Measurements from ENCODE around the gene BBS5.
"Not testable (repeated sequence)": the region's sequence is repeated elsewhere in the genome, so short reads cannot be mapped to it uniquely, and the experiment has no call there.

The BBS5 gene

GRCh38 chr2:169479257-169480078, at the start of gene BBS5:
BBS5 (plus strand) TSS chr2:169479494; CDS start chr2:169479554, 60 bp downstream.
- DNase-seq (ENCODE audit: low spot score) (peak; percentile 70), ATAC-seq (ENCODE audit: low read depth) (peak; percentile 90)
- peaks cover 1% of the 10 kb centered on the region; the same call in 1 of the 2 replicates for H3K36me3 ChIP-seq (ENCODE audit: low read depth)
- H3K4me1 ChIP-seq (ENCODE audit: insufficient read depth, poor library complexity, severe bottlenecking), result peaks cover 3% of the 10 kb centered on the region
- TF ChIP-seq CTCF (IDR thresholded peaks at IDR 0.05; ENCODE audit: poor library complexity, severe bottlenecking), result peak; percentile 70
- H3K27me3 ChIP-seq (ENCODE audit: insufficient read depth, poor library complexity, severe bottlenecking), result no peaks in the 10 kb centered on the region
- no peak within 1 kb of the TSS for H3K27ac ChIP-seq (ENCODE audit: poor library complexity, severe bottlenecking)
- peak within 1 kb of the TSS; percentile 47 for H3K4me3 ChIP-seq (ENCODE audit: severe bottlenecking)
- no peaks in the 10 kb centered on the region for H3K9me3 ChIP-seq (ENCODE audit: severe bottlenecking)

DNA sequence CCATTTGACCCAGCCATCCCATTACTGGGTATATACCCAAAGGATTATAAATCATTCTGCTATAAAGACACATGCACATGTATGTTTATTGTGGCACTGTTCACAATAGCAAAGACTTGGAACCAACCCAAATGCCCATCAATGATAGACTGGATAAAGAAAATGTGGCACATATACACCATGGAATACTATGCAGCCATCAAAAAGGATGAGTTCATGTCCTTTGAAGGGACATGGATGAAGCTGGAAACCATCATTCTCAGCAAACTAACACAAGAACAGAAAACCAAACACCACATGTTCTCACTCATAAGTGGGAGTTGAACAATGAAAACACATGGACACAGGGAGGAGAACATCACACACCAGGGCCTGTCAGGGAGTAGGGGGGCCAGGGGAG, 47.5 kb upstream of the BBS5 start:
- not testable (repeated sequence) for H3K4me3 ChIP-seq (ENCODE audit: severe bottlenecking); ATAC-seq (ENCODE audit: low read depth); H3K4me1 ChIP-seq (ENCODE audit: insufficient read depth, poor library complexity, severe bottlenecking); H3K27ac ChIP-seq (ENCODE audit: poor library complexity, severe bottlenecking); H3K36me3 ChIP-seq (ENCODE audit: low read depth); DNase-seq (ENCODE audit: low spot score); H3K9me3 ChIP-seq (ENCODE audit: severe bottlenecking)
- H3K27me3 ChIP-seq (ENCODE audit: insufficient read depth, poor library complexity, severe bottlenecking), result peaks cover 11% of the 10 kb centered on the region

DNA sequence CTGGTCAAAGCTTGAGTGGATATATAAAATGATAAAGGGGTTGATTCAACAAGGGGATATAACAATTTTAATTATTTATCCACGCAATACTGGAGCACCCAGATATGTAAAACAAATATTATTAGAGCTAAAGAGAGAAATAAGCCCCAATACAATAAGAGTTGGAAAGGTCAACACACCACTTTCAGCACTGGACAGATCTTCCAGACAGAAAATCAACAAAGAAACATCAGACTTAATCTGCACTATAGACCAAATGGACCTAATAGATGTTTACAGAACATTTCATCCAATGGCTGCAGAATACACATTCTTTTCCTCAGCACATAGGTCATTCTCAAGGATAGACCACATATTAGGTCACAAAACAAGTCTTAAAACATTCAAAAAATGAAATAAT, 45.1 kb upstream of the BBS5 start:
- ATAC-seq (ENCODE audit: low read depth); H3K9me3 ChIP-seq (ENCODE audit: severe bottlenecking); H3K27ac ChIP-seq (ENCODE audit: poor library complexity, severe bottlenecking); H3K27me3 ChIP-seq (ENCODE audit: insufficient read depth, poor library complexity, severe bottlenecking); H3K36me3 ChIP-seq (ENCODE audit: low read depth); H3K4me1 ChIP-seq (ENCODE audit: insufficient read depth, poor library complexity, severe bottlenecking); H3K4me3 ChIP-seq (ENCODE audit: severe bottlenecking); DNase-seq (ENCODE audit: low spot score): not testable (repeated sequence)

DNA sequence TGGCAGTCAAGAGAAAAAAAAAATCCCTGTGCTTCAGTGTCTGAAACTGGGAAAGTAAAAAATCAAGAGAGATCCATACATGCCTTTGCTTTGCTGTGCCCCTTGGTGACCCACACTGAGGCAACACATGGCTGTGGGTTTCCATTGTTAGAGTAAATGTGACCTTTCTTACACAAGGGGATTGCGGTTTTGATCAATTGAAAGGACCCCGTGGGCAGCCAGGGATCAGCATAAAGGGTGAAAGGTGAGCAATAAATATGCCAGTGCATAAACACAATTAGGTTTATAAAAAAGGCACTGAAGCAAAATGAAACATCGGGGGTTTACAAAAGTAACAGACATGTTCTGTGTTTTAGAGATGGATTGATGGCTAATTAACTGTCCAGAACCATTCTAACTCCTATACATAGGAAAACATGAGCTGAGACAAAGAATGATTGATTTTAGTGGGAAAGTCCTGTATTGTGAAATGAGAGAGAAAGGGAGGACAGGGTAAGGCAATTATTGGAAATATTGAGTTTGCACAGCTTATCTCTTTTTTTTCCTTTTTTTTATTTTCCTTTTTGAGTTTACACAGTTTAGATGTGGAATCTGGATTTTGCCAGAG, 40.7 kb upstream of the BBS5 start:
- no peak for ATAC-seq (ENCODE audit: low read depth)
- Histone ChIP-seq H3K4me3 (ENCODE audit: severe bottlenecking) (no peak overlapping the region), H3K36me3 (ENCODE audit: low read depth) (no peaks in the 10 kb centered on the region), H3K9me3 (ENCODE audit: severe bottlenecking) (no peaks in the 10 kb centered on the region), H3K4me1 (ENCODE audit: insufficient read depth, poor library complexity, severe bottlenecking) (no peaks in the 10 kb centered on the region), H3K27me3 (ENCODE audit: insufficient read depth, poor library complexity, severe bottlenecking) (peaks cover 5% of the 10 kb centered on the region), H3K27ac (ENCODE audit: poor library complexity, severe bottlenecking) (no peak overlapping the region)
- DNase-seq (ENCODE audit: low spot score), result no peak
- no peak for TF ChIP-seq CTCF (IDR thresholded peaks at IDR 0.05; ENCODE audit: poor library complexity, severe bottlenecking)

- Histone ChIP-seq H3K4me1 (ENCODE audit: insufficient read depth, poor library complexity, severe bottlenecking) (no peaks in the 10 kb centered on the region), H3K4me3 (ENCODE audit: severe bottlenecking) (no peak overlapping the region), H3K27ac (ENCODE audit: poor library complexity, severe bottlenecking) (no peak overlapping the region), H3K36me3 (ENCODE audit: low read depth) (no peaks in the 10 kb centered on the region), H3K9me3 (ENCODE audit: severe bottlenecking) (no peaks in the 10 kb centered on the region), H3K27me3 (ENCODE audit: insufficient read depth, poor library complexity, severe bottlenecking) (peaks cover 5% of the 10 kb centered on the region)
- DNase-seq (ENCODE audit: low spot score), result no peak
- TF ChIP-seq CTCF (IDR thresholded peaks at IDR 0.05; ENCODE audit: poor library complexity, severe bottlenecking), result no peak
- no peak for ATAC-seq (ENCODE audit: low read depth)
These were observed 39.4 kb upstream of the BBS5 start for GRCh38 chr2:169439900-169440299.
